ENCODE data around the gene PRAME.
"Not testable (repeated sequence)": the region's sequence is repeated elsewhere in the genome, so short reads cannot be mapped to it uniquely, and the experiment has no call there.

Gene PRAME

GRCh38 chr22:22520667-22521602 is 38.1 kb downstream of the PRAME start:
- DNase-seq: no peak

DNA sequence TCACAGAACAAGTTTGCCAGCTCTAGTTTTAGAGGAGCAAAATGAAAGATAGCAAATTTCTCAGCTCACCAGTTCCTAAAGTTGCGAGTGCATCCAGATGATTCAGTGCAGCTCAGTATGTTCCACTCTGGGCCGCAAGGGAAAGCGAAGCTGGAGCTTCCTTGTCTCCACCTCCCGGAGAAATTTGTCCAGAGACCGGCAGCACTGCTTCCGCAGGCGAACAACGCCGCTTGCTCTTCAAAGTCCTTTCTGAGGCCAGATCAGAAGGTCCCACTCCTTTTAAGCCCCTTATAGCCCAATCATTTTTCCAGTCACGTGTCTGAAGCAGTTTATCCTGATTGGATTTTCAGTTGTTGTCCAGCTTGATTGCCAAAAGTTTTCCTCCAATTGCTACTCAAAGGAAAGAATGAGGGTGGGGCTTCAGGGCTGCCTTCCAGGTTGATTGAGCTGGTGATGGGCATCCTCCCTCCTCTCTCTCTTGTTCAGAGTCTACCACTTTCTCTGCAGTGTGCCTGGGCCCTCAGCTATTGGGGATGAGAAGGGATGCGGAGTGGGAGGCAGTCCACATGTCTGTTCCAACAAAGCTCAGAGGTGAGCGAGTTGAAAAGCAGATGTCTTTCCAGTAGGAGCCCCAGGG is 38.9 kb downstream of the PRAME start, which contains the start of gene ZNF280A:
Gene ZNF280A, minus strand, starts transcription at position 251 of the 637 bp plus-strand sequence. CDS start 4,640 bp downstream, outside the sequence.
- no peak for DNase-seq

- DNase-seq: no peak
These were observed 39.5 kb downstream of the PRAME start for GRCh38 chr22:22519591-22519990.

- no peak for DNase-seq
These were observed 42.1 kb downstream of the PRAME start for GRCh38 chr22:22516992-22517391.

DNA sequence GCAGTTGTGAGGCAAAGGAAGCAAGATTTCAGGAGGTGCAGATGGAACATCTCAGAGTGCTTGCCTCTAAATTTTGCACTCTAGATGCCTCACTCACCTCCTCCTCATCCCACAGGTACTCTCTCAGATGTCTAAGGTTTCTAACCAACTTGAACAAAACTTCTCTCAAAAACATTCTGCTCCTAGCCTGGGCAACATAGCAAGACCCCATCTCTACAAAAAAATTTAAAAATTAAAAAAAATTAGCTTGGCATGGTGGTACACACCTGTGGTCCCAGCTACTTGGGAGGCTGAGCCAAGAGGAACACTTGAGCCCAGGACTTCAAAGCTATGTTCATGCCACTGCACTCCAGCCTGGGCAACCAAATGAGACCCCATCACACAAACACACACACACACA is 43.2 kb downstream of the PRAME start:
- DNase-seq: no peak

GRCh38 chr22:22514431-22514830 is 44.6 kb downstream of the PRAME start:
- DNase-seq: not testable (repeated sequence)

DNA sequence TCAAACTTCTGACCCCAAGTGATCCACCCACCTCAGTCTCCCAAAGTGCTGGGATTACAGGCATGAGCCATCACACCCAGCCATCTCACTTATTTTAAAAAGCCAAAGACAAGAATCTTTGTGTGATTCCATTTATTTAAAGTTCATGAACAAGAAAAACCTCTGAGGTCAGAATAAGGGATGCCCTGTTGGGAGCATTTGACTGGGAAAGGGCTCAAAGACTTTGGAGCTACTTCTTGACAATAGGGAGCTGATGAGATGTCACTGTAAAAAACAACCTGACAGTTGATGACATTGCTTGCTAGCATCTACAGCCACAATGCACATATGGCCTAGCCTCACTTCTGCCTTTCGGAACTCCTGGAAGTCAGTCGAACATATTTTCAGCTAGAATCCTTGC is 45.4 kb downstream of the PRAME start:
- no peak for DNase-seq

DNA sequence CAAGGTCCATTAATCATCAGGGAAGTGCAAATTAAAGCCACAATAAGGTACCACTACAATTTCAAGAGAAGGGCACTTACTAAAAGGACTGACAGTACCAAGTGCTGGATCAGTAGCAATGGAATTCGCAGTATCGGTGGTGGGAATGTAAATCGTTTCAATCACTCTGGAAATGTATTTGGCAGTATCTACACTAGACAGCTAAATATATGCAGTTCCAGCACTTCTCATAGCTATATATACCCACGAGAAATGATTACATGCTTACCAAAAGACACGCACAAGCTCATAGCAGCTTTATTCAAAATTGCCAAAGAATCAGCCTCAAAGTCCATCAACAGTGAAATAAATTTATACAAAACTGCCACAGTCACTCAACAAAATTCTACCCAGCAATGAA is 46.1 kb downstream of the PRAME start:
- DNase-seq: no peak

DNA sequence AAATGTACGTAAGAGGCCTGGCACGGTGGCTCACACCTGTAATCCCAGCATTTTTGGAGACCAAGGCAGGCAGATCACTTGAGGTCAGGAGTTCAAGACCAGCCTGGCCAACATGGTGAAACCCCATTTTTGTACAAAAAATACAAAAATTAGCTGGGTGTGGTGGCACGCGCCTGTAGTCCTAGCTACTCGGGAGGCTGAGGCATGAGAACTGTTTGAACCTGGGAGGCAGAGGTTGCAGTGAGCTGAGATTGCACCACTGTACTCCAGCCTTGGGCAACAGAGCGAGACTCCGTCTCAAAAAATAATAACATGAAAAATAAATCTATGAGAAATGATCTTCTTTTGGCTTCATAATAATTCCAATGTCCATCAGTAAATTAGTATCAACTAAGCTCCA is 48.2 kb downstream of the PRAME start:
- not testable (repeated sequence) for DNase-seq

DNA sequence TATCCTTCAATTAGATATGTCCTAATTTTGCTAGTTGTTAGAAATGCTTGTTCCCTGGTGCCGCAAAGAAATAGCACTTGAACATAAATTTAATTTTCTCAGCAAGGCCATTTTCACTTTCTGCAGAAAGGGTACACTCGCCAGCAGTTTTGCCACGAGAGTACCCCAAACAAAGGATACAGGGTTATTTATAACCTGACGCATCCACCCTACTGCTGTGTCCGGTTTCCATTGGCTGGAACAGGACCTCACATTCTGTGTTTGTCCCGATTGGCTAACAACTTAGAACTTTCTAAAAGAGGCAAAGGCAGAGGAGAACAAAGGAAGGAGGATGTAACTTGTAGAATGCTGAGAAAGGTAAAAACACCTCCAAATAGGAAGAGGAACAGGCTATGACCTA is 49.2 kb downstream of the PRAME start:
- DNase-seq: not testable (repeated sequence)

DNA sequence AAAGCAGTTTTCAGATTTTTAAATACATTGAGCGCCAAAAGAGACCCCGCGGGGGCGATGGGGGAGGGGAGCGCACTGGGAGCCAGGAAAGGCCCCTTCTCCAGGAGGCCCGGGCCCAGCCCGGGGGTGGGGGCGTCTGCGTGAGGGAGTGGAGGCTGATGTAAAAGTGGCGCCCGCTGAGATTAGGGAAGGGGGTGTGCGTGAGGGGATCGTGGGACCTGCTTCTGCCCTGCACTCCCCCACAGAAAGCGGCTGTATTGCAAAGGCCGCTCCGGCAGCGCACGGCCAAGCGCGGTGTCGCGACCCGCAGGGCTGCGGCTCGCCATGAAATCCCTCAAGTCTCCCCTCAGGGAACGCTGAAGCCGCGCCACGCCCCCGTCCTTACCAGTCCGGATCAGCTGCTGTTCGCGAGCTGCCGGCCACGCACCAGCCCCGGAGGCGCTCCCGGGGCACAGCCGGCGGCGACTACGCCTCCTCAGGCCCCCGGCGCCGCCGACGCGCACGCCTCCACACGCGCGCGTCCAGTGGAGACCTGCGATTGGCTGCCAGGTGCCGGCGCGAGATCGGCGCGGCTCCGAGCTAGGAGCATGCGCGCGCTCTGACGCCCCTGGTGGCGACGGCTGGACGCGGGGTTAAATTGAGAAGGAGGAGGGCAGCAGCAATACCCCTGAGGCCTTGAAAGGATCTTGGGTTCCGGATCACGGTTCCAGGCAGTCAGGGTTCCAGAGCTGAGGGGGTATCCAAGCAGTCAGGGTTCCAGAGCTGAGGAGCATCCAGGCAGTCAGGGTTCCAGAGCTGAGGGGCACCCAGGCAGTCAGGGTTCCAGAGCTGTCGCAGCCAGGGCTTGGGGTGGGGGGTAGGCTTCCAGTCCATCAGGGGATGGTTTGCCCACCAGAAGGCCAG is 50.5 kb downstream of the PRAME start, which contains the start of gene ZNF280B:
Gene ZNF280B, minus strand, starts transcription at position 469 of the 903 bp plus-strand sequence. CDS start 19,344 bp downstream, outside the sequence.
- peak; percentile 81 for DNase-seq

GRCh38 chr22:22507743-22508273 is 51.3 kb downstream of the PRAME start:
- DNase-seq: no peak

DNA sequence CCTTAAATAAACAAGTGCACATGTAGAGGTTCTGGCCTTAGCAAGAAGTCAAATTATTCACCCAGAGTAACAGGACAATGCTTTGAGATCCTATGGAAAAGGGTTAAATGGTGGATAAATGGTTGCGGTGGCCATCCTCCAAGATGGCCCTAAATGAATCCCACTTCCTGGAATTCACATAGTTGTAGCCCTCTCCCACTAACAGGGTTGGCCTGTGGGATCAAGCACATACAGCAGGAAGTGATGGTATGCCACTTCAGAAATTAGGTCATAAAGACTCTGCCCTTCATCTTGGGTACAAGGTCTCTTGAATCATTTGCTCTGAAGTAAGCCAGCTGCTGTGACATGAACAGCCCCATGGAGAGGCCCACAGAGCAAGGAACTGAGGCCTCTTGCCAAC is 52.3 kb downstream of the PRAME start:
- DNase-seq: no peak

DNA sequence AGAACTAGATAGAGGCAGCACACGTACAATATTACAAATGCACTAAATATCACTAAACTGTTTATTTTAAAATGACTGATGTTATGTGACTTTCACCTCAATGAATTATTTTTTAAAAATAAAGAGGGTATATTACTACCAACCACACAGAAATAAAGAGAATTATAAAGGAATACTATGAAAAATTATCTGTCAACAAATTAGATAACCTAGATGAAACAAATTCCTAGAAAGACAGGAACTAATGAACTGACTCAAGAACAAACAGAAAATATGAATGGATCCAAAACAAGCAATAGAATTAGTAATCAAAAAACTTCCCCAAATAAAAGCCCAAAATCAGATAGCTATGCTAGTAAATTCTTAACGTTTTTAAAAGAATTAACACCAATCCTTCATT is 60.8 kb downstream of the PRAME start:
- DNase-seq: no peak

All from CD4-positive, alpha-beta T cell treated with Interleukin-15 for 1 hour (primary cell).